A549 (cell line): Measurements from ENCODE around the gene PRKD2. TPM values are rescaled to one million over a fixed set of nuclear protein-coding genes. Genes with fewer than 3 reads are reported as not detected.

Experiments
- ATAC-seq, 2 experiments: fragments of 200-7000 bp in 1 of 2; fragments of >200 bp in 1 of 2; cut with Nextera tagmentation in 1 of 2; cut with Tn5 transposase in 1 of 2; 3 replicates each; pipeline versions ENCODE4 v1.8.0 to v1.9.1; 2018 to 2020; ENCODE audit warnings: mild to moderate bottlenecking in 1 of 2, moderate library complexity in 1 of 2
- CTCF ChIA-PET: fragments of 300-600 bp; sonication (Branson Sonifier 250); formaldehyde crosslinking; extraction: SDS; loops from one replicate; lab custom pipeline; 2021; ENCODE audit warnings: antibody characterized with exemption, inconsistent platforms; lab: Yijun Ruan, JAX
- POLR2A ChIA-PET: fragments of 350-600 bp; formaldehyde crosslinking; extraction: SDS; loops from one replicate; lab custom pipeline; 2021; ENCODE audit warnings: antibody characterized with exemption, inconsistent platforms; lab: Yijun Ruan, JAX
- DNase-seq, 2 experiments: peaks; one replicate each; pipeline versions ENCODE4 v3.0.0 to v3.0.0-alpha.2; 2011 to 2016; ENCODE audit warnings: low read depth in 1 of 2, low spot score in 1 of 2
- FAIRE-seq: peaks from 2 replicates; lab custom pipeline; 2011; peaks lifted over from hg19 to GRCh38; lab: Jason Lieb, UNC
- H3K27ac ChIP-seq, 2 experiments: fragments of >200 bp; sonication (Bioruptor Twin); formaldehyde crosslinking; 3 replicates each; pipeline ENCODE4 v1.5.1; 2016 to 2017
- H3K4me1 ChIP-seq: fragments of >200 bp; sonication (Bioruptor Twin); formaldehyde crosslinking; 3 replicates; pipeline ENCODE4 v1.6.1; 2016
- H3K4me2 ChIP-seq: fragments of >200 bp; sonication (Bioruptor Twin); formaldehyde crosslinking; 3 replicates; pipeline ENCODE4 v1.6.1; 2016
- H3K4me3 ChIP-seq: fragments of >200 bp; sonication (Bioruptor Twin); formaldehyde crosslinking; 3 replicates; pipeline ENCODE4 v1.5.1; 2016
- H3K9me3 ChIP-seq: fragments of >200 bp; sonication (Bioruptor Twin); formaldehyde crosslinking; 3 replicates; pipeline ENCODE4 v1.6.1; 2016
- BCL3 ChIP-seq: fragments of >200 bp; sonication (Bioruptor Twin); formaldehyde crosslinking; IDR thresholded peaks from 3 replicates; pipeline ENCODE4 v1.6.1; 2016
- BHLHE40 ChIP-seq: IDR thresholded peaks from 2 replicates; pipeline ENCODE4 v1.6.1; 2012; ENCODE audit warnings: low read depth, low read length, inconsistent platforms
- CBX2 ChIP-seq: fragments of 200-600 bp; sonication (generic); IDR thresholded peaks from 2 replicates; pipeline ENCODE4 v1.6.1; 2016; ENCODE audit warnings: low read depth, mild to moderate bottlenecking, borderline replicate concordance
- CHD4 ChIP-seq: fragments of 200-600 bp; sonication (generic); IDR thresholded peaks from 2 replicates; pipeline ENCODE4 v1.6.1; 2016; ENCODE audit warnings: antibody characterized with exemption, mild to moderate bottlenecking, borderline replicate concordance
- EP300 ChIP-seq, 2 experiments: fragments of >200 bp; sonication (Bioruptor Twin); formaldehyde crosslinking; IDR thresholded peaks; 2 replicates in 1 of 2; 3 replicates in 1 of 2; pipeline ENCODE4 v1.6.1; 2016 to 2017
- ESRRA ChIP-seq: fragments of 150-350 bp; IDR thresholded peaks from 2 replicates; pipeline ENCODE4 v1.6.1; 2014; ENCODE audit warnings: mild to moderate bottlenecking, low read length, borderline replicate concordance
- FOSL2 ChIP-seq, 2 experiments: fragments of 450-650 bp in 1 of 2; fragments of >200 bp in 1 of 2; sonication (Bioruptor Twin) in 1 of 2; formaldehyde crosslinking; IDR thresholded peaks; 2 replicates each; pipeline versions ENCODE4 v1.5.0 to v1.6.1; 2016 to 2020; ENCODE audit warnings: mild to moderate bottlenecking in 1 of 2, moderate library complexity in 1 of 2
- HEYL ChIP-seq: fragments of 250-450 bp; sonication (Bioruptor Pico); IDR thresholded peaks from 2 replicates; pipeline ENCODE4 v1.8.0; 2021; ENCODE audit warnings: mild to moderate bottlenecking, moderate library complexity
- HOXB5 ChIP-seq: fragments of 250-450 bp; sonication (Bioruptor Pico); IDR thresholded peaks from 2 replicates; pipeline ENCODE4 v1.5.0; 2020; ENCODE audit warnings: mild to moderate bottlenecking, moderate library complexity
- JUN ChIP-seq, 2 experiments: fragments of >200 bp; sonication (Bioruptor Twin); formaldehyde crosslinking; IDR thresholded peaks; 2 replicates in 1 of 2; 3 replicates in 1 of 2; pipeline ENCODE4 v1.6.1; 2016 to 2017
- KDM5A ChIP-seq: fragments of 200-600 bp; sonication (generic); IDR thresholded peaks from 2 replicates; pipeline ENCODE4 v1.6.1; 2016; ENCODE audit warnings: antibody characterized with exemption, mild to moderate bottlenecking
- MAZ ChIP-seq: fragments of 150-350 bp; IDR thresholded peaks from 2 replicates; pipeline ENCODE4 v1.6.1; 2014; ENCODE audit warnings: antibody characterized with exemption, low read depth, low read length, borderline replicate concordance
- NFE2L2 ChIP-seq: fragments of 150-350 bp; conservative IDR thresholded peaks from 2 replicates; pipeline ENCODE4 v1.6.1; 2014; ENCODE audit warnings: low read length
- NR3C1 ChIP-seq: fragments of >200 bp; sonication (Bioruptor Twin); formaldehyde crosslinking; IDR thresholded peaks from 3 replicates; pipeline ENCODE4 v1.6.1; 2017
- POLR2AphosphoS2 ChIP-seq: conservative IDR thresholded peaks from 2 replicates; pipeline ENCODE4 v1.6.1; 2012; ENCODE audit warnings: low read length, improper control_type of control experiment, inconsistent platforms
- RARB ChIP-seq: fragments of 250-450 bp; sonication (Bioruptor Pico); IDR thresholded peaks from 2 replicates; pipeline ENCODE4 v1.8.0; 2021; ENCODE audit warnings: mild to moderate bottlenecking, moderate library complexity
- REST ChIP-seq: fragments of 200-600 bp; sonication (generic); IDR thresholded peaks from 2 replicates; pipeline ENCODE4 v1.6.1; 2016; ENCODE audit warnings: antibody characterized with exemption, mild to moderate bottlenecking, moderate library complexity
- RNF2 ChIP-seq: fragments of 200-600 bp; sonication (generic); IDR thresholded peaks from 2 replicates; pipeline ENCODE4 v1.6.1; 2016; ENCODE audit warnings: low read depth, mild to moderate bottlenecking, antibody characterized with exemption, moderate library complexity, borderline replicate concordance
- ZFP36 ChIP-seq: fragments of 450-650 bp; IDR thresholded peaks from 2 replicates; pipeline ENCODE4 v1.6.1; 2014; ENCODE audit warnings: borderline replicate concordance; ENCODE audit not compliant: partially characterized antibody
- ZSCAN20 ChIP-seq: fragments of 250-450 bp; sonication (Bioruptor Pico); IDR thresholded peaks from 2 replicates; pipeline ENCODE4 v1.8.0; 2022; ENCODE audit warnings: mild to moderate bottlenecking, moderate library complexity
- WGBS: methylation state at CpG from one replicate; pipeline ENCODE4 v1.1.6; 2017; ENCODE audit errors: missing lambda C conversion rate; 5-methylcytosine and 5-hydroxymethylcytosine counted together
- polyA plus RNA-seq, 4 experiments: library from polyadenylated mRNA; depleted of rRNA in 3 of 4; stranded (reverse); fragments of >200 nt; fragmentation: RNase III in 1 of 4; extraction: RNeasy Plus Mini Kit Qiagen cat#74134 plus additional on column Dnase treatment in 1 of 4; gene quantifications; 2 replicates in 3 of 4; 3 replicates in 1 of 4; pipeline ENCODE4 v1.2.3, GENCODE V29; 2011 to 2017
- TF ChIP-seq, protein P1 (sequence below): fragments of 150-350 bp; IDR thresholded peaks from 2 replicates; pipeline ENCODE4 v1.6.1; 2014; ENCODE audit warnings: low read depth, mild to moderate bottlenecking, low read length
- TF ChIP-seq, protein P2 (sequence below): fragments of 450-650 bp; IDR thresholded peaks from 2 replicates; pipeline ENCODE4 v1.6.1; 2014; ENCODE audit warnings: antibody characterized with exemption

The PRKD2 gene
- polyA plus RNA-seq, 2 of the 4 experiments (the other 2 are of a cell fraction), result 8.3 to 24.6 TPM

- ChIA-PET POLR2A (no interaction called here), CTCF (interaction anchor here (1.1 to 28.7 kb wide), 5 partner anchors 26 to 358 kb away, joined by 4 to 737 read pairs (median 7); partner anchors contain the start of genes CALM3 and DACT3)
- DNase-seq, result no peak
- Histone ChIP-seq H3K4me1 (peaks cover 18% of the 10 kb centered on the region), H3K4me2 (peak overlapping the region; percentile 100), H3K4me3 (peak overlapping the region; percentile 51; the same call in 1 of the 3 replicates), H3K9me3 (no peaks in the 10 kb centered on the region), H3K27ac (no peak overlapping the region)
- no peak for ATAC-seq
- FAIRE-seq, result no peak
- TF ChIP-seq RARB (CRISPR knock-in tag) (no peak), ZFP36 (peak; percentile 88)
- WGBS, result 78% methylated on average over 3 of the region's 3 CpGs
Measured at GRCh38 chr19:46633130-46633529, 83.8 kb downstream of the PRKD2 start.

DNA sequence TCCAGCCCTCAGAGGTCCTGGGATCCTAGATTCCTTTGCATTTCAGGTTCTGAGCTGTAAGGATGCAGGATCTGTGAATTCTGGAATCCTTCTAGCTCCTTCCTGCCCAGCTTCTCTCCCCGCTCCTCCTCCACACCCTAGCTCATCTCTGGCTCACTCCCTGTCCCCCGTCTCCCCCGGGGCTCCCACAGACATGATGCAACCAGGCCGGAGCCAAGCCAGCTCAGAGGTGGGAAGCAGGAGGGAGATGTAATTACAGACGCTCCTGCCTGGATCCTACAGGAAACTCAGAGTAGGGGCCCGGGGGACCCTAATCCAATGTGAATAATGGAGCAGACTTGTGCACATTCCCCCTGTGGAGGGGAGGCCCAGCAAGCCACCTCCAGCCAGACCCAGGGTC is 85.4 kb downstream of the PRKD2 start:
- ChIA-PET CTCF (interaction anchor here (1.1 to 28.7 kb wide), 7 partner anchors 24 to 117 kb away, joined by 3 to 737 read pairs (median 6); partner anchors contain the start of genes CALM3 and DACT3), POLR2A (no interaction called here)
- 72% methylated on average over 6 of the region's 6 CpGs for WGBS
- Histone ChIP-seq H3K4me3 (no peak overlapping the region), H3K9me3 (no peaks in the 10 kb centered on the region), H3K4me2 (no peak overlapping the region), H3K4me1 (peaks cover 17% of the 10 kb centered on the region), H3K27ac (no peak overlapping the region)
- ATAC-seq (no peak), DNase-seq (no peak), FAIRE-seq (no peak)
- TF ChIP-seq, protein P1, sequence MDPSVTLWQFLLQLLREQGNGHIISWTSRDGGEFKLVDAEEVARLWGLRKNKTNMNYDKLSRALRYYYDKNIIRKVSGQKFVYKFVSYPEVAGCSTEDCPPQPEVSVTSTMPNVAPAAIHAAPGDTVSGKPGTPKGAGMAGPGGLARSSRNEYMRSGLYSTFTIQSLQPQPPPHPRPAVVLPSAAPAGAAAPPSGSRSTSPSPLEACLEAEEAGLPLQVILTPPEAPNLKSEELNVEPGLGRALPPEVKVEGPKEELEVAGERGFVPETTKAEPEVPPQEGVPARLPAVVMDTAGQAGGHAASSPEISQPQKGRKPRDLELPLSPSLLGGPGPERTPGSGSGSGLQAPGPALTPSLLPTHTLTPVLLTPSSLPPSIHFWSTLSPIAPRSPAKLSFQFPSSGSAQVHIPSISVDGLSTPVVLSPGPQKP, result no peak
- TF ChIP-seq ZSCAN20 (CRISPR knock-in tag), result no peak
- no peak for TF ChIP-seq CBX2
- TF ChIP-seq HEYL (CRISPR knock-in tag), result no peak

- ATAC-seq (no peak), FAIRE-seq (no peak), DNase-seq (no peak)
- Histone ChIP-seq H3K9me3 (no peaks in the 10 kb centered on the region), H3K27ac (0 out of 6 replicates have a peak overlapping the region, but pooled peaks of 1 of the 2 experiments have one; percentile 5), H3K4me2 (no peak overlapping the region), H3K4me1 (peaks cover 19% of the 10 kb centered on the region), H3K4me3 (no peak overlapping the region)
- WGBS, result 88% methylated on average over 14 of the region's 14 CpGs
- TF ChIP-seq EP300 (IDR thresholded peaks at IDR 0.05) (no peak), RNF2 (no peak), ZFP36 (no peak), NFE2L2 (no peak), MAZ (no peak), POLR2AphosphoS2 (no peak), HEYL (CRISPR knock-in tag) (no peak), HOXB5 (no peak), ESRRA (no peak), JUN (IDR thresholded peaks at IDR 0.05) (no peak), REST (no peak), CHD4 (no peak), FOSL2 (IDR thresholded peaks at IDR 0.05) (no peak), FOSL2 (CRISPR knock-in tag; IDR thresholded peaks at IDR 0.05) (no peak), ZSCAN20 (CRISPR knock-in tag) (no peak), NR3C1 (no peak), BCL3 (no peak), CBX2 (no peak), BHLHE40 (no peak), KDM5A (no peak)
- TF ChIP-seq, protein P2, sequence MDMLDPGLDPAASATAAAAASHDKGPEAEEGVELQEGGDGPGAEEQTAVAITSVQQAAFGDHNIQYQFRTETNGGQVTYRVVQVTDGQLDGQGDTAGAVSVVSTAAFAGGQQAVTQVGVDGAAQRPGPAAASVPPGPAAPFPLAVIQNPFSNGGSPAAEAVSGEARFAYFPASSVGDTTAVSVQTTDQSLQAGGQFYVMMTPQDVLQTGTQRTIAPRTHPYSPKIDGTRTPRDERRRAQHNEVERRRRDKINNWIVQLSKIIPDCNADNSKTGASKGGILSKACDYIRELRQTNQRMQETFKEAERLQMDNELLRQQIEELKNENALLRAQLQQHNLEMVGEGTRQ, result no peak
- CTCF ChIA-PET, result interaction anchor here (0.8 to 28.7 kb wide), 7 partner anchors 23 to 114 kb away, joined by 3 to 737 read pairs (median 3); partner anchors contain the start of genes CALM3 and DACT3
- POLR2A ChIA-PET, result no interaction called here
Measured at GRCh38 chr19:46630586-46631205, 86.2 kb downstream of the PRKD2 start.
